HG02885 (cell line): ENCODE results near the gene RELN.
"Not testable (repeated sequence)": the region's sequence is repeated elsewhere in the genome, so short reads cannot be mapped to it uniquely, and the experiment has no call there.

Experiments used
- ATAC-seq: cut with Tn5 transposase; IDR thresholded peaks from one replicate; pipeline ENCODE4 v1.9.1; 2021; ENCODE audit warnings: mild to moderate bottlenecking; ENCODE audit not compliant: unreplicated experiment, poor library complexity

The RELN gene

DNA sequence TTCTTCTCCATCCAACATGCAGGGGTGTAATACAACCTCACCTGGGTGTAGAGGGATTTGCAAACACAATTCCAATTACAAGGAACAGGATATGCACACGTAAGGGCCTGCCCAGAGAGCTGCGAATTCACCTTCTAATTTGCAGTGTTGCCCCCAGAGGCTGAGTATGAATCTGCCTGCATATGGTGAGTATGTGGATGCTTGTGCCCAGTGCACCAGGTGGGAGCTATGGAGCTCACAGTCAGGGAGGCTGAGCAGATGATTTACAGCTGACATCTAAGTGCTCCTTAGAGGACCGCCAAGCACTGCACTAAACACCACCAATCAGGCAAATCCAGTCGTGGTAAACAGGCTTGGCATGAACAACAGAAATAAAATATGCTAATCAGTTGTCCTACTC lies 132.0 kb downstream of the RELN start:
- no peak for ATAC-seq

DNA sequence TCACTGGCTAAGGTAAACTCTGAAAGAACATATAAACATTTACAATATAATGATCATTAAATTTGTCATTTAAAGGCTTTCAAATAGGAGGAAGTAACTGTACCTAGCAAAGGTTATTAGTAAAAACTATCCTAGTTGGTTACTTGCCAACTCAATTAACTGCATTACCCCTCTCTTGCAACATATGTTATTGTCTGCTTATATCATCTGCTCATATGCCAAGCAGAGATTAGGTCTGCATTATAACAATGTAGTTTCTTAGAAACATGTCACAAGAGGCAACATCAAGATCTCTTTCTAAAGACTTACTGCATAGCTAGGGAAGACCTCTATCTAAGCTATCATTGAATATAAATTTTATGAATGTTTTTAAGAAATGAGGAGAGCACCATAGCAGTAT lies 132.5 kb downstream of the RELN start:
- ATAC-seq: no peak

DNA sequence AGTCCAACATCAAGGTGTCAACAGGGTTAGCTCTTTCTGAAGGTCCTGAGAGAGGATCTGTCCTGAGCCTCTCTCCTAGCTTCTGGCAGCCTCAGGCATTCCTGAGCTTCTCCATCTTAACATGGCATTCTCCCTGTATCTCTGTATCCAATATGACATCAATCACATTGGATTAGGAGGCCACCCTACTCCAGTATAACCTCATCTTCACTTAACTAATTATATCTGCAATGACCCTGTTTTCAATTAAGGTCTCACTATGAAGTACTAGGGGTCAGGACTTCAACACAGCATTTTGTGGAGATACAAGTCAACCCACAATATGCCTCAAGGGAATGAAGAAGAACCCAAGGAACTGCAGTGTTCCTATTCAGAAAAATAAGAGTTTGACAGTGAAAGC lies 133.8 kb downstream of the RELN start:
- no peak for ATAC-seq

DNA sequence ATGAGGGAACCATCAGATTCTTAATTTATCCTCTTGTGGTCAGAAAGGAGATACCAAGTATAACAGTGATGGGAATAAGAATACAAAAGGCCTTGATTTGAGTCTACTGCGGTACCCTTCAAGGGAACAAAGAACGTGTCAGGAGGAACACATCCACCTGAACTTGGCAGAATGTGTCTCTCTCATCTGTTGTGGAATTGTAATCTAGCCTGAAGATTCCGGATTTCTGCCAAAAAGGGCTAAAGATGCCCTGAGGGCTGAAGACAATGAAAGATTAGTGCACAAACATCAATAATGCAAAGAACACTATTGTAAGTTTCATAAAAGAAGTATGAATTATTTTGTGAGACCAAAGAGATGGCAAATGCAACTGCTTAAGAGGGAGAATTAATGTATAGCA lies 134.8 kb downstream of the RELN start:
- ATAC-seq: no peak

DNA sequence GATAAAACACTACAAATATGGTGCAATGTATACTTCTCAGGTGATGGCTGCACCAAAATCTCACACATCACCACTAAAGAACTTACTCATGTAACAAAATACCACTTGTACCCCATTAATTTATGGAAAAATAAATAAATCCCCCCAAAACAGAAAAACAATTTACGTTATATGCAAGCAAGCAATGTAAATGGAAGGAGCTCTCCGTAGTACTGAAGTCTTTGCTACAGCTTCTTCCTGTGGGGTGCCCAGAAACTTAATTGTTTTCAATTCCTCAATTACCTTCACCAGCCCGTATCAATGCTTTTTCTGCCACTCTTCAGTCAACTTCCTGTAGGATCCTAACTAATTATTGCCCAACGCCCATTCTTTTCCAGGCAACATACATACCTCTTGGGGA lies 138.1 kb downstream of the RELN start:
- no peak for ATAC-seq

DNA sequence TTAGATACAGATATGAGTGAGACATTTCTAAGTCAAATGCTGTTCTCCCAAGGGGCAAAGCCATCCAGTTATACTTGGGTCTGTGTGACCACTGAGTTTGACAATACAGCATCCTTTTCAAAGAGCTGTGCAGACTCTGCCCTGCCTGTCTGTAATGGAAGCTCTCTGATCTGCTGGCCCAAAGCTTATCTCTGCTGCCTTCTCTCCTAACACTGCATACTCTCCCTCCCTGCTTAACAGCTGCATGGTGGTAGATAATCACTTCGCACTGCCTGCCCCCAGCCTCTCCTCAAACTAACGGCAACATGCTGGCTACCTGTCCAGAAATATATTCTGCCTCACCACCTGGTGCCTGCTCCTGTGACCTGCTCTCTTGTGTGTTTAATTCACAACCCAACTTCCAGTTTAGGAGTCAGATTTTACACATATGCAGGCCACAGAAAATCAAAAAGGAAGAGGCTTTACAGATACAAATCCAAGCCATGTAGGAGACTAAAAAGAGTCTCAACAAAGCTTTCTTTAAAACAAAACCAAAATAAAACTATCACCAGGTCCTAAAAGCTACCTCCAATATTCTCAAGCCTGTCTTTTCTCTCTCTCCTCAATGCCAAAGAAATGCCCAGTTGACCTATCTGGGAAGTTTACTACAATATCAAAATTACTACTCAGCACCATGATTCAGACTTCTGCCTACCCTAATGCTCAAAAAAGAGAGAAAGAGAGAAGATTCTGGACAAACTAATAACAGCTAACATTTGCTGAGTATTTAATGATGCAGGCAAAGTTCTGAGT lies 145.6 kb downstream of the RELN start:
- no peak for ATAC-seq

DNA sequence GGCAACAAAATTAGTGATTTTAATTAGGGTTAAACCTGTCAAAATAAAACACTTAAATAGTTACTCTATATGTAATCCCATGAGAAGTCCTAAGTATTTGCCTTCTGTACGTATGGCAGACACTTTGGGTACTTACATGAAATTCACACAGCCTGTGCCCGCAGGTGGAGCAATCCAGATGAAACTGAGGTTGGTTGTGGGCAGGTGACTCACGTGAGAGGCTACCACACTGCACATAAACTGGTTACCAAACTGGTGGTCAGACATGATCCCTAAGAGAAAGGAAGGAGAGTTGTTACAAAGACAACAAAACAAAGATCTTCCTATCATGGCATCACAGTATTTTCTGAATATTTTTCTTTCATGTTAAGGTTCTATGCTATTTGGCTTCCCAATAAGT lies 156.1 kb downstream of the RELN start:
- no peak for ATAC-seq

DNA sequence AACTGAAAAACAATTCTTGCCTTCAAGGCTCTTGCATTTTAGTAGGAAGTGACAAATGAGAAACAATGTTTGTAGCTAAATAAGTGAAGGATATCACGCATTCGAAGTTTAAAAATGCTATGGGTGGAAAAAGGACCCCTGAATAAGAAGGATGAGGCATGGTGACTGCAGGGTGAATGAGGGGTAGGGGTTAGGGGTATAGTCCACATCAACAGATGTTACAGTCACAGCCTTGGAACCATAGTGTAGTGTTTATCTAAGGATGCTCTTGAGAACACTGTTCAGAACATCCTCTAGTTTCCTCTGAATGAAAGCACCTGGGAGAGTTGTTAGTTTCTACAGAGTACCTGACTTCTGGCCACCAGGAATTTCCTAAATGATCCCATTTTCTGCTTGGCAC lies 157.0 kb downstream of the RELN start:
- ATAC-seq: no peak

DNA sequence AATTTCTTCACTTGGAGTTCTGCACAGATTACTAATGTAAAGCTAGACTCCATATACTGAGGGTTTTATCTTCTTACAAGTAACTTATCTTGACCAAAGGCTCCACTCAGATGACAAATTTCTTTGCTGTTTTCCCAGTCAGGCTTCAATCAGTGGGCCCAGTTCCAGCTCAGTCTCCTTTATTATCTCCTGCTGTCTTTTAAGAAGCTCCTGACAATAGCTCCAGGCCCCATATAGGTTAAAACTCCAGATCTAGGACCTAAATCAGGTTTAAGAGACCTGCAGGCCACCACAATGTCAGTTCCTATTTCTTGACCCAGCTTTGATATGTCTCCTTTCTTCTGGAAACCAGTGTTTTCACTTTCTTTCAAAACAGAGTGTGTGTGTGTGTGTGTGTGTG lies 165.2 kb downstream of the RELN start:
- ATAC-seq: no peak

DNA sequence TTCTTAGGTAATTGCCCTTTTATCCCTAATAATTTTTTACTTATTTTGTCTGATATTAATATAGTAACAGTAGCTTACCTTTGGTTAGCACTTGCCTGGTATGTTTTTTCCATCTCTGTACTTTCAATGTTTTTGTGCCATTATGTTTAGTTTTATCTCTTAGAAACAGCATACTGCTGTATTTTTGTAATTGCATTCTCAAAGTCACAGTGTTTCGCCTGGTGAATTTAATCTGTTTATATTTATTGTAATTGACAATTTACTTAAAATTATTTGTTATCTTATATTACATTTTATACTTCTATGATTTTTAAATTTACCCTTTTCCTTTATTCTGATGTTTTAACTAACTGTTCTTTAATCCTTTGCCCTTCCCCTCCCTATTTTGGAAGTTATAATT lies 166.4 kb downstream of the RELN start:
- no peak for ATAC-seq

DNA sequence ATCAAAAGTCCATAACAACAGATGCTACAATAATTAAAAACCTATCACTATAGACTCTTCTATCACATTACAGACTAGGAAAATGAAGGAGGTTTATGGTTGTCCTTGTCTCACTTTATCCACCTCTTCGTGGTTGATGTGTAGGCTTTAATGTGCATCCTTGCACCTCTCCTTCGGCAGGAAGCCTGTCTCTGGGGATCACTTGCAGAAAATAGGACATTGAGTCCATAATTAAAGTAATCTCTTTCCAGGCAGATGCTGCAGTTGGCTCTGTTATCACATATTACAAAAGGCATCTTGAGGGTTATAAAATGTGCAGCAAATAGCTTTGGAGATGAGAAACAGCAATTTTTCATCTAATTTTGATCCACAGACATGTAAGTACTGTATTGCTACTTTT lies 168.4 kb downstream of the RELN start:
- ATAC-seq: no peak

DNA sequence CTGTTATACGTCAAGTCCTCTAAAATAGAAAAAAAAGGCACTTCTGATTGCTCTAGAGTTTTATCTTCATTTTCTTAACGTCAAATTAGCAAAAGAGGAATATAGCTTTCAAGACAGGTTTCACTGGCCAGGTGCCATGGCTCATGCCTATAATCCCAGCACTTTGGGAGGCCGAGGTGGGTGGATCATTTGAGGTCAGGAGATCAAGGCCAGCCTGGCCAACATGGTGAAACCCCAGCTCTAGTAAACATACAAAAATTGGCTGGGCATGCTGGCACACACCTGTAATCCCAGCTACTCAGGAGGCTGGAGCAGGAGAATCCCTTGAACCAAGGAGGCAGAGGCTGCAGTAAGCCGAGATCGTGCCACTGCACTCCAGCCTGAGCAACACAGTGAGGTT lies 173.5 kb downstream of the RELN start:
- not testable (repeated sequence) for ATAC-seq

DNA sequence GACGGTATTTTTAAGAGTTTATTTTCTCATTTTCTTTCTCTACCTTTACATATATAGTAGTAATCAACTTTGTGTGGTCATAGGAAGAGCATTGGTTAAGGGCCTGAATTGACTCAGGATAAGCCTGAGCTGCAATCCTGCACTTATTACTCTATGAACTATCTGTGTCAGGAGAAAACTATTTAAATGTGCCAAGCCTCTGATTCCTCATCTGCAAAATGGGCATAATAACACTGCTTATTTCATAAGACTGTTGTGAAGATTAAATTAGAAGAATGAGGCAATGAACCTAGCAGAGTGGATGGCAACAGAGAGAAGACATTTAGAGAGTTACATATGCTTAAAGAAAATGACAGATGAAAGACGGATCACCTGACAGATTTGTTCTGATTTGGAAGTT lies 175.5 kb downstream of the RELN start:
- ATAC-seq: no peak

DNA sequence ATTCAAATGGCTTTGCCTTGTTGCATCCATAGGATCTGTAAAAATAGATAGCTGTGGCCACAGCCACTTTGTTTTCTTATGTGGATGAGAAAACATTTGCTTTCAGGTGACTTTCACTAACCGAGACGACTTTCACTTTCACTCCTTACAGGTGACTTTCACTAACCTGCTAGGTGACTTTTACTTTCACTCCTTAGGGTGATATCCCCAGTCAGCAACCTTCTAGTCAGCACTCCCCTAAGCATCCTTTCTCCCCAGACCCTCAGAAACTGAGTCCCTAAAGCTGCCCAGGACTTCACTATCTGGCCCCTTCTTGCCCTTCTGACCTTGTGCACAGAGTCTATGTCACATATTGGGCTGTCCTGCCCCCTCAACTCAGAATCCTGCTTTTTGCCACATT lies 177.5 kb downstream of the RELN start:
- ATAC-seq: peak; percentile 91

DNA sequence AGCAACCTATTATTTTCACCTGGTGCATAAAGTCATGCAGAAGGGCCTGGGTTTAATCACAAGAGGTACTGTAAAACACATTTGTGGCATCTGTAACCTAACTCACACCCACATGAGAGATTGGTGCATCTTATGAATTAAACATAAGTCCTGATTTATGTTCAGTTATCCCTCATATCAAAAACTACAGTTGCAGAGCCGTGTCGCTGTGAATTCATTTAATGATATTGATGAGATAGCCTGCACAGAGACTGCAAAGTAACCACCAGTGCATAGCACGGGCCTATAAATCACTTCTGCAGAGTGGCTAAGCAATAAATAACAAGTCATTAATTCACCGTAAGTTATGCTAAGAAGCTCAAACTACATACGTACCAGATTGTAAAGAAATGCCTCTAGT lies 178.2 kb downstream of the RELN start:
- ATAC-seq: no peak

DNA sequence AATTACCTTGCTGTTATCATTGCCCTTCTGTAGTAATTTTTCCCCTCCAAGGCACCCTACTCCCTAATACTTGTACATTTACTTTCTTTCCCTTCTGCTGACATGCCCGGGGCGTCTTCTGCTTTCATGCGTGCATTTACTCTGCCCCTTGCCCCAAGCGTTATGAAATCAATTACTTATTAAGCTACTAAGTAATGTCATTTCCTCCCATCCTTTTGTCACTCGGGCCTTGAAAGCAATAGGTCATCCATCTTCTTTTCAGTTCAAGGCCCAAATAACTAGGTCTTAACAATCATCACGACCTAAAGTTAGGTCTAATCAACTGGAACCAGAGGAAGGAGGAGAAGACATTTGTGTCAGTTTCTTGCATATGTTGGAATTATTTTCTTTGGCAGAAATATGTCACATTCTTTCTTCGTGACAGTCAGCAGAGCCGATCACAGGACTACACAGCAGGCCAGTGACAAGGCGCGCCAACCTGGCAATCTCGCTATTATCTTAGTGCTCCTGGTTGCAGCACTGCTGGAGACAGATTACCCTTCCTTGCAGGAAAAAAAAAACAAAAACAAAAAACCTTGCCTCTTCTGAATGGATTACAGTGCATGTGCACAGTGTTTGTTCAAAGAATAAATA lies 179.2 kb downstream of the RELN start:
- ATAC-seq: no peak

DNA sequence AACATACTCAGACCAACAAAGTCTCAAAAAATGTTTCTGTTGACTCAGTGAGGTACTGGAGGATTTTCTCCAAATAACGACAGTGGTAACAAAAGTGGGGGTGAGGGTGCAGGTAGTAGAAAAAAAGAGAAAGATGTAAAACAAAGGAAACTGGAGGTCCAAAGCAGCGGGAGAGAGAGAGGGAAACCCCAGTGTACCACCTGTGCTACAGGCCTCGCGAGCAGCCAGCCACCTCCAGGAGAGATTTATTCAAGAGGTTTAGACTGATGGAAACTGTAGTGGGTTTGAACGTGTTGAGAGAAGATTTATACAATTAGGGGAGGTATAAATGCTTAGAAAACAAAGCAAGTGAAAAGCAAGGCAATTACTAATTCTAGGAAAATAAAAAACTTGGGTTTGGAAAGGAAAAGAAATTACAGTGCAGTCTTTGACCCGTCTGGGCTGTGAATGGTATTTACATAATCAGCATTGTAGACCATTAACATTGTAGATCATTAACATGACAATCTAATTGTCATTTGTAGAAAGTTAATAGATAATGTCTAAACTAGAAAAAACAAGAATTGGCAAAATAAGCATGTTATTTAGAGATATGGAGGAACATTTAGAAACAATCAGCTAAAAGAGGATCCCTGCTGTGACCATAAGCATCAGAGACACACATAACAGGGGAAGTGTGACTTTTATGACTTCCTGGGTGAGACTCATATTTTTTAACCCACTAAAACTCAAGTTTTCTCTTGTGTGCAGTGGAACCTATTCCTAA lies 180.0 kb downstream of the RELN start:
- no peak for ATAC-seq

DNA sequence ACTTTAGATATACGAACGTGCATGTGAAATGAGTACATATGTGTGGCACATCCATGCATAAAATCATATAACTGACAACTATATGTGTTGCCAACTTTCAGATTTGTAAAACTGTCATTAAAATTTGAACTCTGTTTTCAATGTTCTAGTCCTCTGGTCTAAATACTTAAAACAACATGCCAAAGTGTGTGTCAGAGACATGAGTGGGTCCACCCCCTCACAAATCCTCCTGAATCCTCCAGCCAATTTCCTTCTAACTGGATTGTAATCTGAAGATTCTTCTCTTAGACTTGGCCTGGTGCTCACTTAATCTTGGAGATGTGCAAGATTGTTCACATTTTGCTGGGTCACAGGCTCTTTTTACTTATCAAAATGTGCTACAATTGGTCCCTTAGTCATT lies 184.1 kb downstream of the RELN start:
- no peak for ATAC-seq

DNA sequence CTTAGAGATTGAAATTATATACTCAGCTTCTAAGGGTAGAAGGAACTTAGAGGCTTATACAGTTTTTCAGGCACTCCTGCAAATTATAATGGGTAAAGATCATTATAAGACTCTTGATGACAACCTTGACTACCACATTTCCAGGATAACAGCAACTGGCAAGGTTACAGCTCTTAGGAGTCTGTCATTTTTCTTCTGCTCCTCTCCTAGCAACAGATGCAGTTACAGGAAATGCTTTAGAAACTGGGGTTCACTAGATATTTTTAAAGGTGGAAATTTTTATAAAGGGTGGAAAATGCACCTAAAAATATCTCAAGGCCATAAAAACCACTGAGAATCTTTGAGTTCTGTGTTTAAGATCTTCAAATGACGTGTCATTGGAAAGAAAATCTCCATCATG lies 185.8 kb downstream of the RELN start:
- ATAC-seq: no peak

DNA sequence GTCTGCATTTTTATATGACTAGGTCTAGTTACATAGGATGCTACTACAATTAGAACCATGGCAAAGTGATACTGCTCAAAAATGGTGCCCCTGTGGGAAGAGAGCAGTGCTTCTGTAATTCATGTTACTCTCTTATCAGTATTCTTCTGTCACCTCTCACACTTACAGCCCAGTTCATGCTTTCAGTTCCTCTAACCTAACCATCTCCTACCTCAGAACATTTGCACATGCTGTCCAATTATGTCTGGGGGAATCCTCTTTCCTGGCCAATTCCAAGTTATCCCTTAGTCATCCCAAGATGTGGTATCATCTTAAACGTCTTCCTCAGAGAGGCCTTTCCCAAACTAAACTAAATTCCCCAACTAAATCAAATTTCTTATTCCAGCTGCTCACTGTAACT lies 190.2 kb downstream of the RELN start:
- no peak for ATAC-seq

DNA sequence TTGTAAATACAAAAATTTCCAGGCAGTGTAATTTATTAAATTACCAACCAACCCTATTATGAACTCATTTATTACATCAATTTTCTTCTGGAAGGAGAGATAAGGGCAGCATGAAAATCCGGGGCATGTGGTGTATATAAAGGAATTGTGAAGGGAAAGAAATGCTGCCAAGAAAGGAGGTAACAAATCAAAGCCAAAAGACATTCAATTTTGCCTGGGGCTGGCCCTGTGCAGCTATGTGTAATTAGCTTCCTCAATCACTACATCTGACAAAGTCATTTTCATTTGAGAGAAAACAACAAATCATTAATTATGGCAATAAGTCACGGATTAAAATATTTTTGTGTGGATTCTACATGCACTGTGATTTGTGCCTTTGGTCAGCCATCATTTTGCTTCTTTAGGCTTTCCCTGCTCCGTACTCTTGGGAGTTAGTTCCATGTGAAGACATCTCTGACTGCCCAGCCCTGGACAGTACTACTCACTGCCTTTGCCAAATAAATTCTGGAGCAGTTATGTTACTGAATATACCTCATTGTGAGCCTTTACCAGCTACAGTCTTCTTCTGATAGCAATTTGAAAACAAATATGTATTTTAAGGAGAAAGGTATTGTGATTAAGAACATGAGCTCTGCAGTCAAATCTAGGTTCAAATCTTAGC lies 191.7 kb downstream of the RELN start:
- no peak for ATAC-seq
